MM.1S (cell line): ENCODE data around the gene CCDC192.

ENCODE experiments used
- DNase-seq: peaks from one replicate; pipeline ENCODE4 v3.0.0-alpha.2; 2015
- H2AFZ ChIP-seq: fragments of 300-600 bp; sonication (generic); 2 replicates; pipeline ENCODE4 v1.6.0; 2016; ENCODE audit warnings: antibody characterized with exemption, low read length
- H3F3A ChIP-seq: fragments of 300-600 bp; sonication (generic); 2 replicates; pipeline ENCODE4 v1.6.1; 2016; ENCODE audit warnings: mild to moderate bottlenecking, antibody characterized with exemption, low read length, moderate library complexity, mixed read lengths; ENCODE audit not compliant: insufficient read depth
- H3K27ac ChIP-seq: fragments of 300-600 bp; sonication (generic); 2 replicates; pipeline ENCODE4 v1.5.1; 2016; ENCODE audit warnings: mild to moderate bottlenecking, low read length
- H3K27me3 ChIP-seq: fragments of 300-600 bp; sonication (generic); replicated peaks from 2 replicates; pipeline ENCODE4 v1.6.0; 2016; ENCODE audit warnings: low read length; ENCODE audit not compliant: insufficient read depth
- H3K36me3 ChIP-seq: fragments of 300-600 bp; sonication (generic); replicated peaks from 2 replicates; pipeline ENCODE4 v1.6.1; 2016; ENCODE audit warnings: mild to moderate bottlenecking, low read length, mixed read lengths; ENCODE audit not compliant: insufficient read depth
- H3K4me1 ChIP-seq: fragments of 300-600 bp; sonication (generic); 2 replicates; pipeline ENCODE4 v1.6.1; 2016; ENCODE audit warnings: low read length, mixed read lengths
- H3K4me2 ChIP-seq: fragments of 300-600 bp; sonication (generic); 2 replicates; pipeline ENCODE4 v1.6.0; 2016; ENCODE audit warnings: low read depth, low read length
- H3K4me3 ChIP-seq: fragments of 300-600 bp; sonication (generic); 2 replicates; pipeline ENCODE4 v1.5.1; 2016; ENCODE audit warnings: low read length, mixed read lengths
- H3K79me2 ChIP-seq: fragments of 300-600 bp; sonication (generic); 2 replicates; pipeline ENCODE4 v1.6.1; 2016; ENCODE audit warnings: mixed run types, low read length, mixed read lengths
- H3K9ac ChIP-seq: fragments of 300-600 bp; sonication (generic); 2 replicates; pipeline ENCODE4 v1.6.1; 2016; ENCODE audit warnings: low read length, mixed read lengths
- H3K9me2 ChIP-seq: fragments of 300-600 bp; sonication (generic); replicated peaks from 2 replicates; pipeline ENCODE4 v1.6.1; 2016; ENCODE audit warnings: mild to moderate bottlenecking, low read length, mixed read lengths; ENCODE audit not compliant: insufficient read depth
- H3K9me3 ChIP-seq: fragments of 300-600 bp; sonication (generic); replicated peaks from 2 replicates; pipeline ENCODE4 v1.6.1; 2016; ENCODE audit warnings: mild to moderate bottlenecking, low read length, mixed read lengths; ENCODE audit not compliant: insufficient read depth
- H4K20me1 ChIP-seq: fragments of 300-600 bp; sonication (generic); 2 replicates; pipeline ENCODE4 v1.6.1; 2016; ENCODE audit warnings: mild to moderate bottlenecking, low read length, moderate library complexity, mixed read lengths; ENCODE audit not compliant: insufficient read depth
- EZH2 ChIP-seq: fragments of 300-600 bp; sonication (generic); optimal IDR thresholded peaks from 2 replicates; pipeline ENCODE3; 2017; ENCODE audit warnings: low read depth, mild to moderate bottlenecking, antibody characterized with exemption, low read length, mixed read lengths
- EZH2phosphoT487 ChIP-seq: fragments of 300-600 bp; sonication (generic); IDR thresholded peaks from 2 replicates; pipeline ENCODE4 v1.6.1; 2018; ENCODE audit warnings: antibody characterized with exemption, low read length
- TF ChIP-seq, protein P1 (sequence below): fragments of 300-600 bp; sonication (generic); IDR thresholded peaks from 2 replicates; pipeline ENCODE4 v1.5.1; 2016; ENCODE audit warnings: antibody characterized with exemption, low read length, mixed read lengths

The CCDC192 gene

DNA sequence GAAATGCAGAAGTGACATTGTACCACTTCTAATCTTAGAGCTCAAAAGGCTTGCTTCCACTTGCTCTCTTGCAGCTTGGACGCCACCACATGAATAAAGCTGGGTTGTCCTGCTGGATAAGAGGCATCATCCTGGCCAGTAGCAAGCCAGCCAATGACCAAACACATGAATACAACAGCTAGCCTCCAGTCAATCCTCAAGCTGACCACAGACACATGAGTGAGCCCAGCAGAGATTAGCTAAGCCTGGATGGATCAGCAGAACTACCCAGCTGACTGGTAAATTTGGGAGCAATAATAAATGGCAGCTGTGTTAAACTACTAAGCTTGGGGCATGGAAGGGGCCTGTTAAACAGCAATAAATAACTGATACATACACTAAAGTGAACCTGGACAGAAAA is 259.3 kb downstream of the CCDC192 start:
- no peak for DNase-seq
- H4K20me1 ChIP-seq, result no peaks in the 10 kb centered on the region
- no peak overlapping the region for H2AFZ ChIP-seq
- no peak for TF ChIP-seq EZH2phosphoT487
- TF ChIP-seq, protein P1, sequence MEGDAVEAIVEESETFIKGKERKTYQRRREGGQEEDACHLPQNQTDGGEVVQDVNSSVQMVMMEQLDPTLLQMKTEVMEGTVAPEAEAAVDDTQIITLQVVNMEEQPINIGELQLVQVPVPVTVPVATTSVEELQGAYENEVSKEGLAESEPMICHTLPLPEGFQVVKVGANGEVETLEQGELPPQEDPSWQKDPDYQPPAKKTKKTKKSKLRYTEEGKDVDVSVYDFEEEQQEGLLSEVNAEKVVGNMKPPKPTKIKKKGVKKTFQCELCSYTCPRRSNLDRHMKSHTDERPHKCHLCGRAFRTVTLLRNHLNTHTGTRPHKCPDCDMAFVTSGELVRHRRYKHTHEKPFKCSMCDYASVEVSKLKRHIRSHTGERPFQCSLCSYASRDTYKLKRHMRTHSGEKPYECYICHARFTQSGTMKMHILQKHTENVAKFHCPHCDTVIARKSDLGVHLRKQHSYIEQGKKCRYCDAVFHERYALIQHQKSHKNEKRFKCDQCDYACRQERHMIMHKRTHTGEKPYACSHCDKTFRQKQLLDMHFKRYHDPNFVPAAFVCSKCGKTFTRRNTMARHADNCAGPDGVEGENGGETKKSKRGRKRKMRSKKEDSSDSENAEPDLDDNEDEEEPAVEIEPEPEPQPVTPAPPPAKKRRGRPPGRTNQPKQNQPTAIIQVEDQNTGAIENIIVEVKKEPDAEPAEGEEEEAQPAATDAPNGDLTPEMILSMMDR, result no peak
- no peak for TF ChIP-seq EZH2
- no peaks in the 10 kb centered on the region for H3K27me3 ChIP-seq
- H3K9me2 ChIP-seq, result no peaks in the 10 kb centered on the region
- no peak overlapping the region for H3K4me2 ChIP-seq
- peaks cover 34% of the 10 kb centered on the region for H3K4me1 ChIP-seq
- H3K79me2 ChIP-seq, result no peaks in the 10 kb centered on the region
- H3K9ac ChIP-seq, result no peak overlapping the region
- H3K36me3 ChIP-seq, result no peaks in the 10 kb centered on the region
- no peaks in the 10 kb centered on the region for H3K9me3 ChIP-seq
- H3K27ac ChIP-seq, result no peak overlapping the region
- no peak overlapping the region for H3K4me3 ChIP-seq
- 0 out of 2 replicates have a peak, but pooled peaks cover 3% of the 10 kb centered on the region for H3F3A ChIP-seq

DNA sequence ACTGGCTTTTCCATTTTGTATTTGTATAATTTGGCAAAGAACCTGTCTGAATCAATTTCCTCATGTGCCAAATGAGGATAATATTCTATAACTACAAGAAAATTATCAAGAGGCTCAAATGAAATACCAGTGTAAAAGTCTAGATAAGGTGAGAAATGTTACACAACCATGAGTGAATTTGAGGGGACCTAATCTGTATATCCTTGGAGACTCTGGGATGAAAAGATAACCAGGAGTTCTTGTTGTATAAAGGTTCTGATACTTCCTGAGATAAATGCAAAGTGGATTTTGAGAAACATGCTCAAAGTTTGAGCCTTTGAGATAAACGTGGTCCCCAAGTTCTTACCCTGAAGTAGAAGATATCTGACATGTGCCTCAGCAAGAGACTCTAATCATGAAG is 260.0 kb downstream of the CCDC192 start:
- Histone ChIP-seq H3K9me2 (no peaks in the 10 kb centered on the region), H3K4me2 (no peak overlapping the region), H3K27ac (no peak overlapping the region), H3K27me3 (no peaks in the 10 kb centered on the region), H4K20me1 (no peaks in the 10 kb centered on the region), H3K4me1 (peaks cover 34% of the 10 kb centered on the region), H3K9me3 (no peaks in the 10 kb centered on the region), H3F3A (0 out of 2 replicates have a peak, but pooled peaks cover 3% of the 10 kb centered on the region), H2AFZ (no peak overlapping the region), H3K9ac (no peak overlapping the region), H3K4me3 (no peak overlapping the region), H3K79me2 (no peaks in the 10 kb centered on the region), H3K36me3 (no peaks in the 10 kb centered on the region)
- no peak for DNase-seq
- TF ChIP-seq, protein P1, result no peak
- TF ChIP-seq EZH2phosphoT487 (no peak), EZH2 (no peak)

DNA sequence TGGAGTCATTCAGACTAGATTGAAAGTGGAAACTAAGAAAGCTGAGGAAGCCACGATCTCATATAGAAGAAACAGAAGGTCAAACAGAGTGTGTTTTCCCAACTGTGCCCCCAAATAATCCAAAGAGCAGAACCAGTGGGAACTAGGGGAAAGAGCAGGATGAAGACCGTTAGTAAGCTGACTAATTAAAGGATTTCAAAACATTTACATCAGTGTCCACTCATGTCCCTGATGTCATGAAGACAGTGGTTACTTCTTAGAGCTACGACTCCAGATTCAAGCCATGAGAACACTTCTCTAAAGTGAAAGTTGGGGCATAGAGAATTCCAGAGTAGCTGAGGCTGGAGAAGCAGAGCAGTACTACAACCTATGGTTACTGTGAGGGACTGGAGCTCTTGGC is 260.7 kb downstream of the CCDC192 start:
- Histone ChIP-seq H3K36me3 (no peaks in the 10 kb centered on the region), H3K9me2 (no peaks in the 10 kb centered on the region), H3K4me3 (no peak overlapping the region), H3K27ac (no peak overlapping the region), H3K9ac (no peak overlapping the region), H3K4me2 (no peak overlapping the region), H3K27me3 (no peaks in the 10 kb centered on the region), H3K79me2 (no peaks in the 10 kb centered on the region), H3K9me3 (no peaks in the 10 kb centered on the region), H3K4me1 (peaks cover 34% of the 10 kb centered on the region), H3F3A (0 out of 2 replicates have a peak, but pooled peaks cover 3% of the 10 kb centered on the region), H2AFZ (no peak overlapping the region), H4K20me1 (no peaks in the 10 kb centered on the region)
- no peak for DNase-seq
- no peak for TF ChIP-seq EZH2phosphoT487
- TF ChIP-seq, protein P1, result no peak
- TF ChIP-seq EZH2, result no peak
